LoVo (cell line): ENCODE data around the gene GNL2.
"Not testable (repeated sequence)": the region's sequence is repeated elsewhere in the genome, so short reads cannot be mapped to it uniquely, and the experiment has no call there.

ENCODE experiments used
- DNase-seq: peaks from one replicate; pipeline ENCODE4 v3.0.0-alpha.2; 2016; ENCODE audit warnings: low spot score

The GNL2 gene

GRCh38 chr1:37559080-37559479 is 36.7 kb downstream of the GNL2 start:
- DNase-seq: no peak

GRCh38 chr1:37558411-37558810 is 37.3 kb downstream of the GNL2 start:
- DNase-seq: no peak

- no peak for DNase-seq
Observed at GRCh38 chr1:37557402-37557801, 38.3 kb downstream of the GNL2 start.

- no peak for DNase-seq
Observed at GRCh38 chr1:37556712-37557196, 39.0 kb downstream of the GNL2 start, which contains the start of gene DNALI1. TSS of gene DNALI1 (plus strand) at chr1:37556940. CDS start at chr1:37556995, 55 bp downstream.

GRCh38 chr1:37553927-37554808 is 41.6 kb downstream of the GNL2 start, which contains the start of gene SNIP1:
TSS of gene SNIP1 (minus strand) at chr1:37554293. CDS start at chr1:37554229, 64 bp downstream.
- DNase-seq: peak; percentile 91

GRCh38 chr1:37553598-37553926 is 42.2 kb downstream of the GNL2 start:
- no peak for DNase-seq

- no peak for DNase-seq
Observed at GRCh38 chr1:37549341-37549740, 46.4 kb downstream of the GNL2 start.

- DNase-seq: no peak
Observed at GRCh38 chr1:37545019-37545418, 50.7 kb downstream of the GNL2 start.

- no peak for DNase-seq
Observed at GRCh38 chr1:37544530-37544929, 51.2 kb downstream of the GNL2 start.

- no peak for DNase-seq
Observed at GRCh38 chr1:37540036-37540785, 55.5 kb downstream of the GNL2 start.

- DNase-seq: not testable (repeated sequence)
Observed at GRCh38 chr1:37539154-37539553, 56.6 kb downstream of the GNL2 start.

- no peak for DNase-seq
Observed at GRCh38 chr1:37537378-37537777, 58.4 kb downstream of the GNL2 start.

GRCh38 chr1:37533317-37534093 is 62.2 kb downstream of the GNL2 start:
- DNase-seq: no peak

- not testable (repeated sequence) for DNase-seq
Observed at GRCh38 chr1:37532418-37533156, 63.1 kb downstream of the GNL2 start.

- not testable (repeated sequence) for DNase-seq
Observed at GRCh38 chr1:37529888-37530287, 65.8 kb downstream of the GNL2 start.

GRCh38 chr1:37519613-37520012 is 76.1 kb downstream of the GNL2 start:
- no peak for DNase-seq

GRCh38 chr1:37518929-37519328 is 76.8 kb downstream of the GNL2 start:
- not testable (repeated sequence) for DNase-seq

- DNase-seq: not testable (repeated sequence)
Observed at GRCh38 chr1:37518241-37518640, 77.5 kb downstream of the GNL2 start.

- DNase-seq: no peak
Observed at GRCh38 chr1:37517569-37517968, 78.2 kb downstream of the GNL2 start.
